ENCODE data around the gene DNAJB14.

GRCh38 chr4:99893029-99893428, 53.4 kb downstream of the DNAJB14 start:
- no peak for TF ChIP-seq CTCF (conservative IDR thresholded peaks at IDR 0.05 in 1 of 2, IDR thresholded peaks at IDR 0.05 in 1 of 2; ENCODE audit: low read depth in 1 of 2, low read length in 2 of 2)
- no peak for TF ChIP-seq EZH2 (IDR thresholded peaks at IDR 0.05; ENCODE audit: low read length, missing control alignments)
